ENCODE measurements around the gene S1PR4. TPM values are rescaled to one million over a fixed set of nuclear protein-coding genes. Genes with fewer than 3 reads are reported as not detected.

S1PR4 gene
- total RNA-seq, 2 donors from 2014 or later = 1.8 to 3.3 TPM

DNA sequence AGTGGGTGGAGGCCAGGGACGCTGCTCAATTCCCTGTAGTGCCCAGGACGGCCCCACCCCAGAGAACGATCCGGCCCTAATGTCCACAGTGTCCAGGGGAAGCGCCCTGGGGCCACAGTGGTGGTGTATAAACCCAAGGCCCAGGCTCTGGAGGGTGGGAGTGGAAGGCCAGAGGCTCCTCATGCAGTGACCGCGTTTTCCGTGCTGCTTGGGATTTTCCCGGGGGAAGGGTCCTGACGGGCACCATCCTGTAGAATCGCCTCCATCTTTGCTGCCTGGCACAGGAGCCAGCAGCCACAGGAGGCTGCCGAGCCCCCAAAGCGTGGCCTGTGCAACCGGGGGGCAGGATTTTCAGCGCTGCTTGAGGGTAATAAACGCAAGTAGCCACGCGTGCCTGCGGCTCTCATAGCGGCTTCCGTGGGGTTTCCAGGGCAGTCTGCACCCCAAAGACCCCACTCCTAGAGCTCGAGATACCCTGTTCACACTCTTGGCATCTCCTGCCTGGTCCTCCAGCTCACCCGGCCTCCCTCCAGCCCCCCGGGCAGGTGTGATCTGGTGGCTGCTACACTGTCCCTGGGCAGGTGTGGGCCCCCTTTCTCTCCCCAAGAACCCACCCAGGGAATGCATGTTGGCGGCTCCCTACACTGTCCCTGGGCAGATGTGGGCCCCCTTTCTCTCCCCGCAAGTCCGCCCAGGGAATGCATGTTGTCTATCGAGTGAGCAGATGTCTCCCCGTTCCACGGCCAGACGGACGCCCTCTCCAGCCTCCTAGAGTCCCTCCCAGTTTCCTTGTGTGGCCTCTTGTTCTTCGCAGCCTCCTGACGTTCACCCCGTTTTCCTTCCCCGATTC, 9.3 kb downstream of the S1PR4 start:
- peaks cover 37% of the 10 kb centered on the region for H3K4me1 ChIP-seq
- TF ChIP-seq, protein P1, sequence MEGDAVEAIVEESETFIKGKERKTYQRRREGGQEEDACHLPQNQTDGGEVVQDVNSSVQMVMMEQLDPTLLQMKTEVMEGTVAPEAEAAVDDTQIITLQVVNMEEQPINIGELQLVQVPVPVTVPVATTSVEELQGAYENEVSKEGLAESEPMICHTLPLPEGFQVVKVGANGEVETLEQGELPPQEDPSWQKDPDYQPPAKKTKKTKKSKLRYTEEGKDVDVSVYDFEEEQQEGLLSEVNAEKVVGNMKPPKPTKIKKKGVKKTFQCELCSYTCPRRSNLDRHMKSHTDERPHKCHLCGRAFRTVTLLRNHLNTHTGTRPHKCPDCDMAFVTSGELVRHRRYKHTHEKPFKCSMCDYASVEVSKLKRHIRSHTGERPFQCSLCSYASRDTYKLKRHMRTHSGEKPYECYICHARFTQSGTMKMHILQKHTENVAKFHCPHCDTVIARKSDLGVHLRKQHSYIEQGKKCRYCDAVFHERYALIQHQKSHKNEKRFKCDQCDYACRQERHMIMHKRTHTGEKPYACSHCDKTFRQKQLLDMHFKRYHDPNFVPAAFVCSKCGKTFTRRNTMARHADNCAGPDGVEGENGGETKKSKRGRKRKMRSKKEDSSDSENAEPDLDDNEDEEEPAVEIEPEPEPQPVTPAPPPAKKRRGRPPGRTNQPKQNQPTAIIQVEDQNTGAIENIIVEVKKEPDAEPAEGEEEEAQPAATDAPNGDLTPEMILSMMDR (IDR thresholded peaks at IDR 0.05) = no peak
- TF ChIP-seq POLR2A (IDR thresholded peaks at IDR 0.05) = no peak
- intact Hi-C loops (cut with DNase I) = no loop called here
- no peaks in the 10 kb centered on the region for H3K9me3 ChIP-seq
- ATAC-seq (no peak), DNase-seq (no peak)
- no peaks in the 10 kb centered on the region for H3K36me3 ChIP-seq (replicated peaks in 1 of 2; ENCODE audit: insufficient read depth in 1 of 2, low read depth in 2 of 2)
- WGBS, 2 donors = 85 to 88% methylated on average over 28 to 36 of the region's 36 CpGs
- H3K27ac ChIP-seq = no peak overlapping the region
- no peak overlapping the region for H3K4me3 ChIP-seq
- H3K27me3 ChIP-seq = no peaks in the 10 kb centered on the region

DNA sequence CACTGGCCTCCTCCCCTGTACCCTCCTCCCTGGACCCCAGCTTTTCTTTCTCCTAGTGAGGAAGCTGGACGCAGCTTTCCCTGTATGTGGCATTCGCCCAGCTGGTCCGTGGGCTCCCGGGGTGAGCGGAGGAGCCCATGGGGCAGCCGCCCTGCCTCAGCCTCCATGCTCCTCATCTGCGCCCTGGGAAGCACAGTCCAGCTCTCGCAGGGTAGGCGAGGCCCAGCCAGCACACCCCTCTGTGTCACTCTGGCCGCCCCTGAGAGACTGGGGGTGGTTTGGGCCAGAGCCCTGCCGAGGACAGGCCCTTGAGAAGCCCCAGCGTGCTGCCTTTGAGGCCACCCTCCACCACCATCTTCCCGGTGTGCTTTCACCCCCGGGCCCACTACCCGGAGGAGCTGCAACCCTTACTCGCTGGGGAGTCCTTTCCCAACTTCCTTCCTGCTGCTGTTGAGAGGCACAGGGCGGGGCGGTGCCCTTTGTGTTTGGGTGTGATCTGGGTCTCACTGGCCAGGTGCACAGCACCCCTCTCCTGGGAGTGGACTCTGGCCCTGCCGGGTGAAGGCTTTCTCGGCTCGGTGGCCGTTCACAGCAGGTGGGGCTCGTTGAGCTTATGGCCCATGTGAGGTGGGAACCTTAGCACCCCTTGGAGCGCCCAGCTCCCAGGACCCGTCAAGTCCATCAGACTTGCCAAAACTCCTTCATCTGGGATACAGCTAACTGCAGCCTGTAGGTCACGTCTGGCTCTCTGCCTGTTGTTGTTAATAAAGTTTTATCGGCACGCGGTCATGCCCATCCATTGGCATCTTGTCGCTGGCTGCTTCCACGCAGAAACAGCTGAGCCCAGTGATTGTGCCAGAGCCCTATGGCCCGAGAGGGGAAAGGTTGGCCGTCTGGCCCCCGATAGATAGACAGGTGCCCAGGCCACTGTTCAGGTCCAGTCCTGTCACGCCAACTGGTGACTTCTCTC, 10.3 kb downstream of the S1PR4 start:
- Histone ChIP-seq H3K27ac (no peak overlapping the region), H3K4me3 (no peak overlapping the region), H3K4me1 (peaks cover 37% of the 10 kb centered on the region), H3K27me3 (no peaks in the 10 kb centered on the region), H3K9me3 (no peaks in the 10 kb centered on the region), H3K36me3 (replicated peaks in 1 of 2; ENCODE audit: insufficient read depth in 1 of 2, low read depth in 2 of 2) (no peaks in the 10 kb centered on the region)
- intact Hi-C loops (cut with DNase I) = no loop called here
- 89 to 94% methylated on average over 19 to 29 of the region's 35 CpGs for WGBS, 2 donors
- no peak for ATAC-seq
- no peak for DNase-seq
- TF ChIP-seq POLR2A (IDR thresholded peaks at IDR 0.05) = no peak
- TF ChIP-seq, protein P1 (IDR thresholded peaks at IDR 0.05) = no peak

DNA sequence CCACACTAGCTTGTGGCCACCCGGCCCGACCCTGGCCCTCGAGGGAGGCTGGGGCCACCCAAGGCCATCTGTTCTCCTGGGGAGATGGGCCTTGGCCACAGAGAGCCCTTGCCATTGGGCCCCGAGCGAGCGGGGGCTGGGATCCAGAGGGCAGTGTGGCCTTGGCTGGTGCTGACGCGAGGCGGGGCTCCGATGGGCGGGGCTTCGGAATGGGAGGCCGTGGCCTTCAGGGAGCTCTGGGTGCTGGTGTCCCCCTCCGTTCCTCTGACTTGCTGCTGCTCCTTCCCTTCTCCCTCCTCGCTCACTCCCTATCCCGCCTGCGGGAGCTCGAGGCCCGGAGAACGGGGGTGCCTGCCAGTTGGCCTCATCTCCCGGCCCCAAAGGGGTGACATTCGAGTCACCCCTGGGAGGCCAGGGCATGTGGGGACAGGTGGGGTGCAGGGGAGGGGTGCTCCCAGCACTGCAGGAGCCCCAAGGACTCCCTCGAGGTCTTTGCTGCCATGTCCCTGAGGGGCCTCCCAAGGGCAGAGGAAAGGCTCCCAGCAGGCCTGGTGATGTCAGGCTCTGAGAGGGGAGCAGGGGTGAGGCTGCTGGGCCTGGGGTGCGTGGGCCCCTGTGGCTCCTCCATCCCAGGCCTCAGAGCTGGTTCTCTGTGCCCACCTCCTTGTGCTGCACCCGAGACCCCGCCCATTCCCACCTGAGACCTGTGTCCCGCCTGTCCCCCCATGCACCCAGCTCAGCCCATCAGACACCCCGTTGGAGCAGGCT, 11.3 kb downstream of the S1PR4 start:
- no peak for TF ChIP-seq POLR2A (IDR thresholded peaks at IDR 0.05)
- TF ChIP-seq, protein P1 (IDR thresholded peaks at IDR 0.05) = no peak
- Histone ChIP-seq H3K4me3 (no peak overlapping the region), H3K27ac (no peak overlapping the region), H3K27me3 (no peaks in the 10 kb centered on the region), H3K9me3 (no peaks in the 10 kb centered on the region), H3K36me3 (replicated peaks in 1 of 2; ENCODE audit: insufficient read depth in 1 of 2, low read depth in 2 of 2) (no peaks in the 10 kb centered on the region), H3K4me1 (peaks cover 34% of the 10 kb centered on the region)
- DNase-seq (peak; percentile 50 to 64 (median 56)), ATAC-seq (no peak)
- intact Hi-C loops (cut with DNase I) = no loop called here
- WGBS, 2 donors = 64 to 65% methylated on average over 14 to 25 of the region's 28 CpGs

DNA sequence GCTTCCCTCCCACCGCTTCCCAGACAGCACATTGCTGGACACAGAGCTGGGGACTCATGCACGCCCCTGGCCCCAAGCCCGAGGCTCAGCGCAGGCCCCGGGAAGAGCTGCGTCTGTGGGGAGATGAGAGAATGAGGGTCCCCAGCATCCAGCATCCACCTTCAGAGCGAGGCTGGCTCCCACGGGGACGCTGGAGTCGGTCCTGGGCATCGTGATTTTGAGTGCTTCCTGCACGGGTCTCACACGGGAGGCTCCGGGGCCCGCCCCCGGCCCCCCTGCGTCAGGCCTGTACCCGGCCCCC, 11.9 kb downstream of the S1PR4 start:
- intact Hi-C loops (cut with DNase I) = no loop called here
- H3K27me3 ChIP-seq = no peaks in the 10 kb centered on the region
- ATAC-seq (no peak), DNase-seq (no peak)
- H3K36me3 ChIP-seq (replicated peaks in 1 of 2; ENCODE audit: insufficient read depth in 1 of 2, low read depth in 2 of 2) = no peaks in the 10 kb centered on the region
- peaks cover 30% of the 10 kb centered on the region for H3K4me1 ChIP-seq
- no peak overlapping the region for H3K4me3 ChIP-seq
- 91 to 98% methylated on average over 12 of the region's 18 CpGs for WGBS, 2 donors
- no peak for TF ChIP-seq POLR2A (IDR thresholded peaks at IDR 0.05)
- TF ChIP-seq, protein P1 (IDR thresholded peaks at IDR 0.05) = no peak
- H3K27ac ChIP-seq = no peak overlapping the region
- H3K9me3 ChIP-seq = no peaks in the 10 kb centered on the region
